Endothelial cell of umbilical vein (primary cell): Measurements from ENCODE around the gene TNFSF9.

Source experiments
- POLR2A ChIP-seq: IDR thresholded peaks from 2 replicates; pipeline ENCODE4 v1.6.1; 2012; ENCODE audit warnings: low read depth, mild to moderate bottlenecking, control low read depth, low read length
- POLR2AphosphoS5 ChIP-seq: IDR thresholded peaks from 2 replicates; pipeline ENCODE4 v1.6.1; 2012; ENCODE audit warnings: low read depth, mild to moderate bottlenecking, control low read depth, low read length, moderate library complexity; ENCODE audit not compliant: insufficient read depth
- TF ChIP-seq, protein P1 (sequence below), 2 donors: IDR thresholded peaks; 1 replicate in 1 of 2; 2 replicates in 1 of 2; pipeline ENCODE4 v1.5.1; 2011; ENCODE audit warnings: low read length in 2 of 2, mild to moderate bottlenecking in 2 of 2, moderate library complexity in 2 of 2, control low read depth in 1 of 2, inconsistent platforms in 1 of 2, low read depth in 1 of 2; ENCODE audit not compliant: insufficient read depth in 1 of 2; ENCODE audit errors: extremely low read depth in 1 of 2

DNA sequence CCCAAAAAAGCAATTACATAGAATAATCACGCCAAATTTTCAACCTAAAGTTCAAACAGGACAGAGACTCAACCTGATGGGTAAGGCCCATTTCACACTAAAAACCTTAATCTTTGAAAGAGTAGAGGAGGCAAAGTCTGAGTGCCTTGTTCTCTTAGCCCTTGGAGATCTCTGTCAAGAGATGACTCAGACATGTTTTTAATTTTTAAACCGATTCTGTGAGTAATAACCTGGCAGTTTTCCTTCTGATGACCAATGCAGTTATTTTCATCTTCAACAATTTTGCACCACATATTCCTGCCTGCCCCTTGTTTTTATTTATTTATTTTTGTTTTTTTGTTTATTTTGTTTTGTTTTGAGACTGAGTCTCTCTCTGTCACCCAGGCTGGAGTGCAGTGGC, 11.5 kb upstream of the TNFSF9 start:
- TF ChIP-seq, protein P1, sequence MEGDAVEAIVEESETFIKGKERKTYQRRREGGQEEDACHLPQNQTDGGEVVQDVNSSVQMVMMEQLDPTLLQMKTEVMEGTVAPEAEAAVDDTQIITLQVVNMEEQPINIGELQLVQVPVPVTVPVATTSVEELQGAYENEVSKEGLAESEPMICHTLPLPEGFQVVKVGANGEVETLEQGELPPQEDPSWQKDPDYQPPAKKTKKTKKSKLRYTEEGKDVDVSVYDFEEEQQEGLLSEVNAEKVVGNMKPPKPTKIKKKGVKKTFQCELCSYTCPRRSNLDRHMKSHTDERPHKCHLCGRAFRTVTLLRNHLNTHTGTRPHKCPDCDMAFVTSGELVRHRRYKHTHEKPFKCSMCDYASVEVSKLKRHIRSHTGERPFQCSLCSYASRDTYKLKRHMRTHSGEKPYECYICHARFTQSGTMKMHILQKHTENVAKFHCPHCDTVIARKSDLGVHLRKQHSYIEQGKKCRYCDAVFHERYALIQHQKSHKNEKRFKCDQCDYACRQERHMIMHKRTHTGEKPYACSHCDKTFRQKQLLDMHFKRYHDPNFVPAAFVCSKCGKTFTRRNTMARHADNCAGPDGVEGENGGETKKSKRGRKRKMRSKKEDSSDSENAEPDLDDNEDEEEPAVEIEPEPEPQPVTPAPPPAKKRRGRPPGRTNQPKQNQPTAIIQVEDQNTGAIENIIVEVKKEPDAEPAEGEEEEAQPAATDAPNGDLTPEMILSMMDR (IDR thresholded peaks at IDR 0.05; ENCODE audit: extremely low read depth in 1 of 2, insufficient read depth in 1 of 2, low read depth in 1 of 2, low read length in 2 of 2): no peak
- TF ChIP-seq POLR2AphosphoS5: no peak
- TF ChIP-seq POLR2A: no peak
